HepG2 (cell line): Measurements from ENCODE around the gene SIK3. TPM values are rescaled to one million over a fixed set of nuclear protein-coding genes. Genes with fewer than 3 reads are reported as not detected.

Experiments used
- BCL6 ChIP-seq: IDR thresholded peaks from 2 replicates; pipeline ENCODE4 v1.6.1; 2016; ENCODE audit warnings: missing genetic modification reagents, missing compliant biosample characterization
- CENPBD1 ChIP-seq: sonication (generic); formaldehyde crosslinking; IDR thresholded peaks from 2 replicates; pipeline ENCODE4 v1.8.0; 2022; ENCODE audit warnings: missing genetic modification reagents, low read depth, mild to moderate bottlenecking, borderline replicate concordance
- GLI4 ChIP-seq: sonication (generic); formaldehyde crosslinking; IDR thresholded peaks from 2 replicates; pipeline ENCODE4 v1.5.1; 2020; ENCODE audit warnings: missing genetic modification reagents, mild to moderate bottlenecking, moderate library complexity, borderline replicate concordance
- IKZF4 ChIP-seq: sonication (generic); formaldehyde crosslinking; IDR thresholded peaks from 2 replicates; pipeline ENCODE4 v1.5.1; 2020; ENCODE audit warnings: borderline replicate concordance, mild to moderate bottlenecking, low read depth, missing genetic modification reagents; ENCODE audit errors: not compliant biosample characterization
- KLF11 ChIP-seq: IDR thresholded peaks from 2 replicates; pipeline ENCODE4 v1.6.1; 2016; ENCODE audit warnings: missing compliant biosample characterization
- MAZ ChIP-seq, 2 experiments: sonication (generic) in 1 of 2; formaldehyde crosslinking in 1 of 2; IDR thresholded peaks; 2 replicates each; pipeline versions ENCODE4 v1.5.0 to v1.6.1; 2012 to 2020; ENCODE audit warnings: low read depth in 2 of 2, mild to moderate bottlenecking in 2 of 2, borderline replicate concordance in 1 of 2, improper control_type of control experiment in 1 of 2, low read length in 1 of 2, missing genetic modification reagents in 1 of 2, moderate library complexity in 1 of 2
- NCOA1 ChIP-seq: sonication (generic); formaldehyde crosslinking; IDR thresholded peaks from 2 replicates; pipeline ENCODE4 v1.9.0; 2021; ENCODE audit warnings: missing genetic modification reagents
- RBAK ChIP-seq: sonication (generic); formaldehyde crosslinking; IDR thresholded peaks from 2 replicates; pipeline ENCODE4 v1.5.1; 2020; ENCODE audit warnings: mild to moderate bottlenecking, missing genetic modification reagents
- RBM39 ChIP-seq: fragments of 200-400 bp; formaldehyde crosslinking; IDR thresholded peaks from one replicate; pipeline ENCODE4 v1.6.1; 2018; ENCODE audit warnings: antibody characterized with exemption, mild to moderate bottlenecking, low read depth, low read length; ENCODE audit not compliant: poor library complexity, severe bottlenecking
- REL ChIP-seq: sonication (generic); formaldehyde crosslinking; conservative IDR thresholded peaks from 2 replicates; pipeline ENCODE4 v1.8.0; 2022; ENCODE audit warnings: mild to moderate bottlenecking, missing genetic modification reagents, moderate library complexity
- TEAD3 ChIP-seq: optimal IDR thresholded peaks from 2 replicates; pipeline ENCODE3; 2016; ENCODE audit warnings: borderline replicate concordance
- THAP9 ChIP-seq: sonication (generic); formaldehyde crosslinking; IDR thresholded peaks from 2 replicates; pipeline ENCODE4; 2020; ENCODE audit warnings: missing genetic modification reagents, mild to moderate bottlenecking, borderline replicate concordance
- U2AF1 ChIP-seq: fragments of 200-400 bp; formaldehyde crosslinking; optimal IDR thresholded peaks from 2 replicates; pipeline ENCODE3; 2017; ENCODE audit warnings: mild to moderate bottlenecking, low read depth, low read length
- ZFP90 ChIP-seq: sonication (generic); formaldehyde crosslinking; IDR thresholded peaks from 2 replicates; pipeline ENCODE4 v1.8.0; 2022; ENCODE audit warnings: missing genetic modification reagents, mild to moderate bottlenecking, inconsistent platforms, borderline replicate concordance
- ZNF275 ChIP-seq: sonication (generic); formaldehyde crosslinking; IDR thresholded peaks from 2 replicates; pipeline ENCODE4 v1.8.0; 2022; ENCODE audit warnings: missing genetic modification reagents, mild to moderate bottlenecking, inconsistent platforms, borderline replicate concordance
- ZNF569 ChIP-seq: sonication (generic); formaldehyde crosslinking; IDR thresholded peaks from 2 replicates; pipeline ENCODE4 v1.5.0; 2020; ENCODE audit warnings: mild to moderate bottlenecking, missing genetic modification reagents, moderate library complexity, borderline replicate concordance
- ZNF577 ChIP-seq: sonication (generic); formaldehyde crosslinking; IDR thresholded peaks from 2 replicates; pipeline ENCODE4 v1.4.0; 2020; ENCODE audit warnings: mild to moderate bottlenecking, low read depth, missing genetic modification reagents, borderline replicate concordance
- ZNF619 ChIP-seq: sonication (generic); formaldehyde crosslinking; IDR thresholded peaks from 2 replicates; pipeline ENCODE4 v1.4.0; 2020; ENCODE audit warnings: mild to moderate bottlenecking, missing genetic modification reagents
- ZNF644 ChIP-seq: IDR thresholded peaks from 2 replicates; pipeline ENCODE4 v1.6.1; 2016; ENCODE audit warnings: low read depth
- ZNF7 ChIP-seq: IDR thresholded peaks from 2 replicates; pipeline ENCODE4 v1.6.1; 2016; ENCODE audit warnings: missing biosample characterization, missing genetic modification reagents
- ZNF792 ChIP-seq: IDR thresholded peaks from 2 replicates; pipeline ENCODE4 v1.6.1; 2016
- ZSCAN31 ChIP-seq: sonication (generic); formaldehyde crosslinking; IDR thresholded peaks from 2 replicates; pipeline ENCODE4 v1.5.0; 2020; ENCODE audit warnings: low read depth, mild to moderate bottlenecking, missing genetic modification reagents
- polyA plus RNA-seq, 8 experiments: library from polyadenylated mRNA; depleted of rRNA in 3 of 8; stranded (reverse) in 7 of 8; unstranded in 1 of 8; fragments of >200 nt; fragmentation: Illumina TruSeq in 4 of 8; extraction: Trizol in 4 of 8; gene quantifications; 2 replicates each; pipeline versions ENCODE4 v1.2.1 to v1.2.3, GENCODE V29; 2011 to 2016; ENCODE audit warnings: low read depth in 4 of 8, missing spikeins in 1 of 8, mixed read lengths in 1 of 8; ENCODE audit not compliant: insufficient read depth in 1 of 8
- total RNA-seq, 5 experiments: library from RNA; depleted of rRNA; stranded (reverse); fragments of >200 nt; fragmentation: Illumina TruSeq; extraction: Trizol; gene quantifications; 2 replicates each; pipeline ENCODE4 v1.2.3, GENCODE V29; 2016; ENCODE audit warnings: low read depth in 1 of 5

The SIK3 gene
- total and polyA plus RNA-seq, 2 of the 13 experiments (the other 11 are each of a cell fraction or from before 2014, with no cell fraction given) = 5.7 to 9.8 TPM

- TF ChIP-seq THAP9 (CRISPR knock-in tag) (peak; percentile 14; the same call in 1 of the 2 replicates), CENPBD1 (CRISPR knock-in tag) (no peak), MAZ (IDR thresholded peaks at IDR 0.05; ENCODE audit: borderline replicate concordance, low read depth, low read length) (peak; percentile 99), MAZ (CRISPR knock-in tag; IDR thresholded peaks at IDR 0.05; ENCODE audit: low read depth) (no peak; the same call in 1 of the 2 replicates), ZNF792 (CRISPR knock-in tag) (0 out of 2 replicates have a peak, but pooled peaks have one; percentile 67), ZFP90 (CRISPR knock-in tag) (peak; percentile 82; the same call in 1 of the 2 replicates), REL (CRISPR knock-in tag) (peak; percentile 71; the same call in 1 of the 2 replicates), ZNF644 (CRISPR knock-in tag) (no peak), NCOA1 (peak; percentile 96), RBAK (CRISPR knock-in tag) (no peak), BCL6 (CRISPR knock-in tag) (peak; percentile 85), KLF11 (CRISPR knock-in tag) (no peak), RBM39 (peak; percentile 94), ZNF275 (peak; percentile 90), ZNF577 (CRISPR knock-in tag) (no peak), ZNF619 (CRISPR knock-in tag) (peak; percentile 93), ZNF569 (CRISPR knock-in tag) (no peak; the same call in 1 of the 2 replicates), IKZF4 (CRISPR knock-in tag) (peak; percentile 54), TEAD3 (CRISPR knock-in tag) (peak; percentile 96), GLI4 (CRISPR knock-in tag) (peak; percentile 68; the same call in 1 of the 2 replicates), ZSCAN31 (CRISPR knock-in tag) (peak; percentile 76; the same call in 1 of the 2 replicates), ZNF7 (CRISPR knock-in tag) (peak; percentile 34; the same call in 1 of the 2 replicates), U2AF1 (peak; percentile 39)
These were observed 260.8 kb downstream of the SIK3 start, which contains the start of gene APOA1 (continued) for GRCh38 chr11:116837231-116838091.
